SIG-M5 (cell line): Measurements from ENCODE around the gene NBL1.

Experiments used
- DNase-seq: peaks from one replicate; lab custom pipeline; 2025; lab: John Stamatoyannopoulos, UW

Gene NBL1, protein sequence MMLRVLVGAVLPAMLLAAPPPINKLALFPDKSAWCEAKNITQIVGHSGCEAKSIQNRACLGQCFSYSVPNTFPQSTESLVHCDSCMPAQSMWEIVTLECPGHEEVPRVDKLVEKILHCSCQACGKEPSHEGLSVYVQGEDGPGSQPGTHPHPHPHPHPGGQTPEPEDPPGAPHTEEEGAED

DNA sequence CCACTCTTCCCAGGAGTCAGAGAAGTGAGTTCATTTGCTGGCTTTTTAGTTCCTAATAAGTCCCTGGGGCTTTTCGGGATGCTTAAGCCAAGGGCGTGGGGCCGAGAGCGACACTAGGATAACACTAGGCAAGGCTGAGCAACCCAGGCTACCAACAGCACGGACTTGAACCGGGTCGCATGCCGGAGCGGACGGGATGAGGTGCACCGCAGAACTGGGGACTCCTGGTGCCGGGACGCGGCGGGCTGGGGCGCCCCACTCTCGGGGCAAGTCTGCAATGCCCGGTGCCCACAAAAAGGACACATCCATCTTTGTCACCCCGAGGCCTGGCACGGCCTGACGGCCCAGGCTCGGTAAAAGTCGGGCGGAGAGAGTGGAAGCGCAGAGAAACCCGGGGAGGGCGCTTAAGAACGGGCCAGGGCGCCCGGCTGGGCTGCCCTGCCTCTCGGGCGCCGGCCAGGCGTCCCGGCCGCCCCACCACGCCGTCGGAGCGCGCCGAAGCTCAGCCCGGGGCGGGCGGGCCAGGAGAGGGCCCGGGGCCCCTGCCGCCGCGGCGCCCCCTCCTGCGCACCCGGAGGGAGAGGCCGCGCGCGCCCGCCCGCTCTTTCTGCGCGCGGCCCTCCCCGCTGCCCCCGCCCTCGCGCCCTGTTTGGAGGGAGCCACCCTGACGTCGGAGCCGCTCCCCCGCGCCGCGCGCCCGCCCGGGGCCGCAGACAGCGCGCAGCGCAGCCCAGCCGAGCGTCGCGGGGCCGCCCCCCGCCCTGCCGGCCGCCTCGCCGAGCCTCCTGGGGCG, at the start of gene NBL1:
NBL1 (plus strand) TSS at position 710 of the 793 bp plus-strand sequence. CDS start 10,720 bp downstream, outside the sequence.
- DNase-seq, result no peak

DNA sequence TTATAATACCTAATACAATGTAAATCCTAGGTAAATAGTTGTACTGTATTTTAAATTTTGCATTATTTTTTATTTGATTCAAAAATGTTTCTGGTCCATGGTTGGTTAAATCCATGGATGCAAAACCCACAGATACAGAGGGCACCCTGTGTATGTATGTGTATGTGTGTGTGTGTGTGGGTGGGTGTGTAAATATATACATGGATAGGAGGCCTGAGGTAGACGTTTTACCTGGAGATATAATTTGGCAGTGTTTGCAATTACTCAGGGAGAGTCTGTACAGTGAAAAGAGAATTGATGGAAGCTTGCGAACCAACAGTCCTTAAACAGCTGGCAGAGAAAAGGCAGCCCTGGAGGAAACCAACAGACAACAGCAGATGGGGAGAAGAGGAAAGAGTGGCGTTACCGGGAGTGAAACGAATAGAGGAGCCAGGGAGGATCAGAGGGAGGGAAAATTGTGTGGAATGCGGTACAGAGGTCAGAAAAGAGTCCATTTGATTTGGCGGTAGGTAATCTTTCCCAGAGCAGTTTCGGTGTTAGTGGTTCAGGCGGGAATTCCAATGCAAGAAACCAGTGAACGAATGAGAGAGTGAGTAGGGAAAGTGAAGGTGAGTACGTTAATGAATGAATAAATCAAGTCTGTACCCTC, 47.9 kb upstream of the NBL1 start:
- no peak for DNase-seq

DNA sequence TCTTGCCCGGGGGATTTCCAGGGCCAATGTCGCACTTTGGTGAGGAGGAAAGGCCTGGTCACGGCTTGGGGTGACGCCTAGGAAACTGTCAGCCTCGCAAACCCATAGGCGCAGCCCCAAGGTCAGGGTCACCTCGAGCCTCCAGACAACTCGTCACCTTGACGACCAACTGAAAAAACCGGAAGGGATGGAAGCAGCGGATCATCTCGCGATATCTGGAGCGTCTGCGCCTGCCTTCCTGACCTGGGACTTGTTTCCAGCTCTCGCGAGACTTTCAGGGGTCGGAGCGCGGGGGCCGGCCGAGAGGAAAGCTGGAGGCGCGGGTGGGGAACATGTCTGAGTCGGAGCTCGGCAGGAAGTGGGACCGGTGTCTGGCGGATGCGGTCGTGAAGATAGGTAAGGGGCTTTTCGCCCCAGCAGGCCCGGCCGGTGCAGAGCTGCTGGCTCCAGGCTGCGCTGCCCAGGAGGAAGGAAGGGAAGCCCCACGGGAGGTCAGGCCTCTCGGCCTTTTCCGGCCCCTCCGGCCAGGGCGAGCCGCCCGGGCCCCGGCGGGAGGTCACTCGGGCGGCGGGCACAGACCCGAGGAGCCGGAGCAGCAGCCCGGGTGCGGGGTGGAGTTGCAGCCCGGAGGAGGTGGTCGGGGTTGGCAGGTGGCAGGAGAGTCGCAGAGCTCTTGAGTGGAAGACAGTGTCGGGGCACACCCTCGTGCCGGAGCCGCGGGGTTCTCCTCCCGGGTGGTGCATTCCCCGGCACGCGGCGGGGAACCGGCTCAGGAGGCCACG, 47.2 kb upstream of the NBL1 start:
- peak; percentile 78 for DNase-seq

DNA sequence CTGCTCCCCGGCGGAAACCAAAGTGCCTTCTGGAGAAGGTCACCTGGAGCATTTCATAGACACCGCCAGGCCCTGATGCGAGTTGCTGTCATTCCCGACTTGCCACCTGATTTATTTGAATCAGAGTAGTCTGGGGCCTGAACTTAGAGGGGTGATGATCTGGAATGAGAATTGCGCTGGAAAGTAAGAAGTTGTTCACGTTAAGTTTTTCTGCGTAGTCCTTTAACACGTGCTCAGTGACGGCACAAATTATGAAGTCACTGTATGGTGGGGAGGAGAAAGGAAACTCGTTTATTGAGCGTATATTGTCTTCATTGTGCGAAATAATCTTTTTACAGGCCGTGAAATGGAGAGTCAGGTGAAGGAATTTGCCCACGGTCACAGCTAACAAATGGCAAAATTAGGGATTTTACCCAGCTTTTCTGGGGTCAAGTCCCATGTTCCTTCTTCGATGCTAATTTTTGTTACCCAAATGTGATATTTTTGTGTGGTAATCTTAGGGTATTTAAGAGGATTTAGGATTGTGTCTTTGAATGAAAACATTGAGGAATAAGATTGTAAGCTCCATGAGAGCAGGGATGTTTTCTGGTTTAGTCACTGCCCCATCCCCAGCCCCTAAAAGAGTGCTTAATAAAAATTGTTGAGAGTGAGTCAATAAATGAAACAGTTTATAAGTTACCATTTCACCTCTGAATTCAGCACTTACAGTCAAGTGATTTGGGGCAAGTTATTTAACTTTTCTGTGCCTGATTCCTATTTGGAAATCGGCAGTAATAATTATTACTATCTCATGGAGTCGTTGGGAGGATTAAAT, 46.4 kb upstream of the NBL1 start:
- DNase-seq, result no peak

DNA sequence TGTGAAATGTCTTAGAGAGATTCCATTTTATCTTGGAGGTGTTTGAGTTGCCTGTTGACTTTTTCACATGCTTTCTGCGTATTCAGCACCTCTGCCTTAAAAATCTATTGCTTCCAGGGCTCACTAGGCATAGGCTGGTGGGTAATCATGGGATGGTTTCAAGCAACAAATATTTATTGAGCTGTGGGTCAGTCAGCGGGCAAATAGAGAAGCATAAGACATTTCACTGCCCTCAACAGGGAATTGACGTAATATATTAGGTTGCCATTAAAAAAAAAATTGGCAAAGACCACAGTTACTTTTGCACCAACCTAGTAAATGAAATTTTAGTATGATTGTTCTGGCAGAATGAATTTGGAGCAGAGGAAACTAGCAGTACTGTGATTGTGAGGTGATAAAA, 44.3 kb upstream of the NBL1 start:
- no peak for DNase-seq

DNA sequence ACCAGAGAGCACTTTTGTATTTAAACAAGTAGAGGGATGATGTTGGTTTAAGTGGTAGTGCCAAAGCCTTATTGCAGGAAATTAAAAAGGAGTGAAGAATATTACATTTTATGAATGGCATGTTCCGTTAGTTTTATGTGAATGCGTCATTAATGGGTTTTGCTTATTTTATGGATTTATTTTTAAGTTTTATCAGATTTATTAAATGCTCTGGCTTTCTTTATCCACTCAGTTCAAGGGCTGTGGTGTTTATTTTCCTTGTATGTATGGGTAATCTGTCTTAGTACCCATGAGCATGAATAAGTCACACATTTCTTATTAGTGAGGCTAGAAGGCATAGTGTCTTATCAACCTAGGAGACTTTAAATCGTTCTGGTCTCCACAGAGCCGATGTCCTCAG, 41.6 kb upstream of the NBL1 start:
- no peak for DNase-seq

DNA sequence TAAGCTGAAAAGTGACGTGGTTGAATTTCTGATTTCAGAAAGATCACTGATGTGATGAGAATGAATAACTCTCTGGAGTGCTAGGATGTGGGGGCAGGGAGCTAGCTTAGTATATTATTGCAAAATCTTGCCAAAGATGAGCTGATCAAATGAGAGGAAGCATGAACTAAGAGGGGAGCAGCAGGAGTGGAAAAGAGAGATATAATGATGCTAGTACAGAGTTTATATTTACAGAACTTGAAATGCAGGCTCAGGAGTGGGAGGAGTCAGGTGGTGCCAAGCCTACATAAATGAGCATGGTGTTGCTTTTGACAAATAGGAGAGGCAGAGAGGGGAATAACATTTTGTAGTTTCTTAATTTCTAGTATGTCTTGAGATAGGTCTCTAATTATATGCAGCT, 38.1 kb upstream of the NBL1 start:
- DNase-seq, result no peak

DNA sequence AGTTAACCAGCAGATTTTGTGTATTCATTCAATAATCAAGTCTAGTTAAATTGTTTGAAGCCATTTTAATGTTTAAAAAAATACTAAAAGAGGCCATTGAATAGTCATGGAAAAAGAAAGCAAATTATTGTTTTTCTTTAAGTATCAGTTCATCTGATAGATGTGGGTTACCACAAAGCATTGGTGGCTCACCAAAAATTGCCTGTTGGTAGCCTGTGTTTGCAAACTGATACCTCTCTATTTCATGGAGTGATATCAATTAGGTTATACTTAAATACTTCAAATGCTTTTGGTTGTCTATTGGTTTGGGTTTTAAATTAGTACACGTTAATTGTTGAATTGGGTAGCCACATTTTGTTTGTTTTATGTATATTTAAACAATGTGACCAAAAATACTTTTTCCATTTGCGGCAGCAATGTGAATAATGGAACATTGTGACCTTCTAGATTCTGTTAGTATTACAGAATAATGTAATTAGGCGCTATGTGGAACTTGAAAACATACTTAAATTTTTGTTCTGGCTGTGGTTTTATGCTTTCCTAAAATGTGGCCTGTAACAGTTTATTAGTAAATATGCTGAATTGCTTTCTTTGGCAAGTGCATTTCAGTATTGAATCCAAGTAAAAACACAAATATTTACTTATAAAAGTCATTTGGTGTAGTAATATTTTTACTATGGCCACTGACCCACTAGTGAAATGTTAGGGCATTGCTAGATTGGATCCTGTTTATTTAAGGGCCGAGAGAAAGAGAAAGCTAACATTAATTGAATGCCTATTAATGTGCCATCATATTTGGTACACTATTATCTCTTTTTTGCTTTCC, 37.1 kb upstream of the NBL1 start:
- DNase-seq, result no peak

DNA sequence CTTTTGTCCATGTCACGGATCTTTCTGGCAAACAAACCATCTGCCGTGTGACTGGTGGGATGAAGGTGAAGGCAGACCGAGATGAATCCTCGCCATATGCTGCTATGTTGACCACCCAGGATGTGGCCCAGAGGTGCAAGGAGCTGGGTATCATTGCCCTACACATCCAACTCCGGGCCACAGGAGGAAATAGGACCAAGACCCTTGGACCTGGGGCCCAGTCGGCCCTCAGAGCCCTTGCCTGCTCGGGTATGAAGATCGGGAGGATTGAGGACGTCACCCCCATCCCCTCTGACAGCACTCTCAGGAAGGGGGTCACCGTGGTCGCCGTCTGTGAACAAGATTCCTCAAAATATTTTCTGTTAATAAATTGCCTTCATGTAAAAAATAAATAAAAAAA, 35.9 kb upstream of the NBL1 start:
- DNase-seq, result no peak

DNA sequence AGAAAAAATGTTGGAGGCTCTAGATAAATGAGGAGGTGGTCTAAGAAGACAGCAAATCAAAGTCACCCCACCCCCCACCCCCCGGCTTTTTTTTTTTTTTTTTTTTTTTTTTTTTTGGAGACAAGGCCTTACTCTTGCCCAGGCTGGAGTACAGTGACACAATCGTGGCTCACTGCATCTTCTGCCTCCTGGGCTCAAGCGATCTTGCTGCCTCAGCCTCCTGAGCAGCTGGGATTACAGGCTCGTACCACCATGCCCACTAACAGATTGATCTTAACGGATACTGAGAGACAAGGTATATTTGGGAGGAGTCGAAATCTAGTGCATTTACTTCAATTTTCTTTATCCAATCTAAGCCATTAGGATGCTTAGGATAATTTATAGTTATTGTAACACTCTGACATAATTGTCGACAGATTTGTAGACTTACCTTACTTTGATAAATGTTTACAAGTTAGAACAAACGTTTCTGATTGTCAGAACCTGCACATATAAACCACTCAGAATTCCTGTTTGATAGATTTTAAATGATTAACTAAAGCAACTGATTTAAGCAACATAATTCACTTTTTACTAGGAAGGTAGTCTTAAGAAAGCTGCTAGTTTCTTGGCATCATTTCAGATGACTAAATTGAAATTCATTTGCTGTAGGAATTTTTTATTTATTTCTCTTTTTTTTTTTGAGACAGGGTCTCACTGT, 33.7 kb upstream of the NBL1 start:
- DNase-seq, result no peak

DNA sequence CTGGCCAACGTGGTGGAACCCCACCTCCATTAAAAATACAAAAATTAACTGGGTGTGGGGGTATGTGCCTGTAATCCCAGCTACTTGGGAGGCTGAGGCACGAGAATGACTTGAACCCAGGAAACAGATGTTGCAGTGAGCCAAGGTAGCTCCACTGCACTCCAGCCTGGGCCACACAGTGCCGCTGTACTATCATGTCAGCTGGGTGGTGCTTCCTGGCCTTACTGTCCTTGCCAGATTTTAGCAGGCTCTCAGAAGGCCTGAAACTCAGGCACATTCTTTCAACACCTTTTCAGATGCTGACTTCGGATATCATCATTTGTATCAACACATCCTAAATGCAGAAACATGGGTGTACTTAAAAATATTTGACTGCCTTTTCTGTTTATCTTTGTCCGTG, 31.6 kb upstream of the NBL1 start:
- no peak for DNase-seq

DNA sequence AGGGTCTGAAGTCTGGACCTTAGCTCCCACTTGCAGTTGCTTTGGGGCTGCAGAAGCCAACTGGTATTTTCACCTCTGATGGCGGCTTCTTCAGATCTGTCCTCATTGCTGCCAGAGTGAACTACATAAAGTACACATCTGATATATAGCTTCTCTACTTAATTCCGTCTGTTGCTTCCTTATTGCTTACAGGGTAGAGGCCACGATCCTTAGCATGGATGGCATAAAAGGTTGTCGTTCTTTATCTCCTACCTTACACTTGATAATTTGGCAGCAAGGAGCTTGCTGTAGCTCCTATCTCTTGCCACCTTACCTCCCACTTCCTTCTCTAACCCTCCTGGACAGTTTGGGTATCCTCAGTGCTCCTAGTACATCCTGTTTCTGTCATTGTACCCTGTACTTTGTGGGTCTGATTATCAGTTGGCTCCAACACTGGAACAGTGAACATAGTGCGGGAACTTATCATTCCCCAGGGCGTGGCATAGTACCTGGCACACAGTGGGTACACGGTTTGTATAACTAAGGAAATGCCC, 30.9 kb upstream of the NBL1 start:
- no peak for DNase-seq

DNA sequence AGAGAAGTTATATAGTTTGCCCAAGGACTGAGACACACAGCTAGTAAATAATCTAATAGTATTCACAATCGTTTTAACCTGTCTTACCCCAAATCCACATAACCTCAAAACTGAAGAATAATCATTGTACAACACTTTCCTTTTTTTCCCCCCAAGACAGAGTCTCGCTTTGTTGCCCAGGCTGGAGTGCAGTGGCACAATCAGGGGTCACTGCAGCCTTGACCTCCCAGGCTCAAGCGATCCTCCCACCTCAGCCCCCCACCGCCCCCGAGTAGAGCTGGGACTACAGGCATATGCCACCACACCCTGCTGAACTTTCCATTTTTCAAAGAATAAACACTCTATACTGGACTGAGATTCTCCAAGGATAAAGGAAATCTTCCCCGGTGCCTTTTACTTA, 28.7 kb upstream of the NBL1 start:
- DNase-seq, result no peak

DNA sequence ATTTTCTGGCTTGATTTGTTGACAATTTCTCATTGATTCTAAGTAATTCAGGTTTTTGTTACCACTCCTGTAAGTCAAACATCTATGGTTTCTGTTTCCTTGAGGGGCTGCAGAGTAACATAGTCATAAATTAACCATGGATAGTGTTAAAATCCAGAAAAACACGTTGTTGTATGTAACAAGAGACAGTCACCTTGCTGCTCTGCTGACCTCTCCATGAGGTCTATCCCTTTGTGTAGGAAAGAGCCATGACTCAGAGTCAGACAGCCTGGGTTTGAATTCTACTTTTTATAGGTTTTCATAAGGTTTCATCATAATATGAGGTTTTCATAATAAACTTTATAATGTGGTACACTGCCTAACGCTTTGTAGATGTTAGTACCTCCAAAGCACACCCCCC, 27.6 kb upstream of the NBL1 start:
- DNase-seq, result no peak

DNA sequence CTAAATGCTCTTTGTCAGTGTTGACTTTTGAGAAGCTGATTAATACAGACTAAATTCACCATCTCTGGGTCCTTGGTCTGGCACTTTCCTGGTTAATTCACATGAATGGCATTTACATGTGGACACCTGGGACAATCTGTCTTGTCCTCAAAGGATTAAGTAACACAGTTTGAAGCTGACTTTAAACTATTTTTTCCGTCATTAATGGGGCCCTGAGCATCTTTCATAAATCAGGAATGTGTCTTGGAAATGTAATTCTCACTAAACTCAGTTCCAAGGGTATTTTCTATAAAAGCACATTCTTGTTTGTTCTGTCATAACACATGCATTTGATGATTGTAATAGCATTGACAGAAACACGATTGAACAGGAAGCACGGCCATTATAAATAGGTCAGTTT, 26.7 kb upstream of the NBL1 start:
- DNase-seq, result no peak

DNA sequence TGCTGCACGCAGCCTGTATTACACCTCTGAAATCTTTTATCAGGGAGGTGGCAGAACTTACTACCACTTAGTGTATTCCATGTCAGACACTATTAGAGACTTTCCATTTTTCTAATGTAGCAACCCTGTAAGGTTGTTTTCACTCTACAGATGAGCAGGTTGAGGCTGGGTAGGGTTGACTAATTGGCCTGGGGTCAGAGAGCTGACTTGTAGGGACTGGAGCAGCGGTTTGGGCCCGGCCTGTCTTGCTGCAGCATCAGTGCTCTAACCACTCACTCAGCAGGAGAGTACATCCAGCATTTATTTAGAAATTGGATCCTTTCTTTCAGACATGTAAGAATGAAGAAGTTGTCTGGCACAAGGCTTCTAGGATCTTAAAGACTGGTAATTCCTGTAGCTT, 25.7 kb upstream of the NBL1 start:
- no peak for DNase-seq

DNA sequence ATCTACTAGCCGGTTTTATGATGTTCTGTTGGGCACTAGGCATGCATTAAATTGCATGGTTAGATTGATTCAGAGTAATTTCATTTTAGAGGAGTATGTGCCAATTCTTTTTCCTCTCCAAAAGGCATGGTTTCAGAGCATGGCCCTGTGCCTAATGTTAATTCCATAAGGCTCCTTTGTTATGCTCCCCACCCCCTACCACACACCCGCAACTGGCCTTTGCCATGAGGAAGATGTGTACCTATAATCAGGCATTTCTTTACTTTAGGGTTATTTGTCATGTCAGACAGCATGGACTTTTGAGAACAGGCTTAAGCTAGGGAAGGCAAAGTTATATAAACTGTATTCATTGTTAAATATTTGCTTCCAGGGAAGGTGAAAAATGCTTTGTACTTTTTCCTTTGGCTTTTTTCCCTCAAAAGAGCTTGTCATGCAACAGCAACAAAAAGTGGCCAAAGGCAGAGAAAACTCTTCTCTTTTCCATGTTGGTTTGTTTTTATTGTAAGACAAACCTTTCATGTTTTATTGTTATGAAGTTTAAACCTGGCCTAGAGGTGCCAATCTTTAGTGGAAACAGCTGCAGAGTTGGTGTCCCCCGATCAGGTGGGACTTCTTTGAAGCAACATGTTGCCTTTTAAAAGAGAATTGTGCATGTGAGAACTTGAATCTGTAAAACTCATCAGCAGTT, 24.3 kb upstream of the NBL1 start:
- no peak for DNase-seq

DNA sequence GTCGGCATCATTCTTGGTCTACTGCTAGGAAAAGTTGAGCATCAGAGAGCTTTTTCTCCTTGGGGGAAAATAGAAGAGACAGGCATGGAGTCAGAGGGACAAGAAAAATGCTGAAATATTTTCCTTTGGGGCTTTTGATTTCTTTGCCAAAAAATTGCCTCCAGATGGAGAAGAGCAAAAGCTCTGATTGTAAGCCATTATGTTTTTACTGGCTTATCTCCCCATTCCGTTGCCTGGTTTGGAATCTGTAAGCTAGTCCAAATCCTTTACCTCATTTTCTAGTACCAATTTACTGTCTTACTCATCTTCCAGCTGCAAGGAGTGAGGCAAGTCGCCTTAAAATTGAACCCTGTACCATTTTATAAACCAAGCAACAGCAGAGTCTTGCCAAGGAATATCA, 23.3 kb upstream of the NBL1 start:
- no peak for DNase-seq

DNA sequence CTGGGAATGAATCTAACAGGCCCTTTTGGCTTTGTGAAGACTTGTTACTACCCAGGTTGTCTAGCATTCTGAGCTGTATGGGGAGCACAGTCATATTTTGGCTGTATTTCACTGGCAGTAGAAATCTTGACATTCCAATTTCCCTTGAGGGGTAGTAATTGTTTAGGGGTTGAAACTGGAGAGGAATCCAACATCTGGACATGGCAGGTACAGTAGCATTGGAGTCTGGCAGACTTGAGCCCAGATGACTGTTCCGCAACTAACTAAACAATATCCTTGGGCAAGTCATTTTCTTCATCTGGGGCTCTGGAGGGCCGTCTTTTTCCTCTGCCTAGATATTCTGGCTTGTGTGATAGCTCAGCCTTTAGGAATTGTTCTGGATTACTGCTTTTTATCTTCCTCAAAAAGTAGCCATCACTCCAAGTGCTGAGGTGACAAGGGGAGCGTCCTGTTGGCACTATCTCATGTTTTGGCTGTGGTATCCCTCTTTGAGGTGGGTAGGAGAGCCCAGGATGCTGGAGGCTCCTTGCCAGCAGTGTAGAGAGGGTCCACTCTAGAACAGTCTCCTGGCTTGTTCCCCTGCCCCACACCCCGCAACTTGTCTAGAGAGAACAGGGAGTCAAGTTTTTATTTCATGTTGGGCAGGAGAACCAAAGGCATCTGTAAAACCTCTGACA, 22.7 kb upstream of the NBL1 start:
- DNase-seq, result no peak
